ENCODE results near the gene VPS13D. TPM values are rescaled to one million over a fixed set of nuclear protein-coding genes. Genes with fewer than 3 reads are reported as not detected.

Gene VPS13D
- total RNA-seq, 4 donors from 2014 or later, result 88.3 to 123 (median 113) TPM

- H3K27ac ChIP-seq, result peak overlapping the region; percentile 53 to 74 (median 62)
- H3K27me3 ChIP-seq, result no peaks in the 10 kb centered on the region
- peaks cover 0 to 24% (median 0%) of the 10 kb centered on the region in 4 donors for H3K4me1 ChIP-seq
- no peaks in the 10 kb centered on the region for H3K36me3 ChIP-seq
- H3K9me3 ChIP-seq, result no peaks in the 10 kb centered on the region
- peak in 2 of 3 donors; percentile 84 to 86 for DNase-seq
- no peak overlapping the region for H3K4me3 ChIP-seq
- no peak for TF ChIP-seq POLR2A (IDR thresholded peaks at IDR 0.05)
- no peak for TF ChIP-seq CTCF (IDR thresholded peaks at IDR 0.05)
These were observed 319.9 kb downstream of the VPS13D start for GRCh38 chr1:12549460-12550349.

GRCh38 chr1:12551584-12551983 lies 321.8 kb downstream of the VPS13D start:
- DNase-seq, result no peak
- Histone ChIP-seq H3K4me1 (peaks cover 0 to 30% (median 0%) of the 10 kb centered on the region in 4 donors), H3K27me3 (no peaks in the 10 kb centered on the region), H3K9me3 (no peaks in the 10 kb centered on the region), H3K27ac (no peak overlapping the region), H3K4me3 (no peak overlapping the region), H3K36me3 (no peaks in the 10 kb centered on the region)
- TF ChIP-seq CTCF (IDR thresholded peaks at IDR 0.05), result no peak
- TF ChIP-seq POLR2A (IDR thresholded peaks at IDR 0.05), result no peak

GRCh38 chr1:12552111-12552888 lies 322.5 kb downstream of the VPS13D start:
- DNase-seq, result no peak
- Histone ChIP-seq H3K27me3 (no peaks in the 10 kb centered on the region), H3K4me3 (no peak overlapping the region), H3K9me3 (no peaks in the 10 kb centered on the region), H3K36me3 (no peaks in the 10 kb centered on the region), H3K4me1 (peaks cover 0 to 34% (median 0%) of the 10 kb centered on the region in 4 donors), H3K27ac (peak overlapping the region in 3 of 4 donors; percentile 2 to 48 (median 19))
- no peak for TF ChIP-seq CTCF (IDR thresholded peaks at IDR 0.05)
- TF ChIP-seq POLR2A (IDR thresholded peaks at IDR 0.05), result no peak

- Histone ChIP-seq H3K4me1 (peaks cover 0 to 32% (median 0%) of the 10 kb centered on the region in 4 donors), H3K4me3 (no peak overlapping the region), H3K9me3 (no peaks in the 10 kb centered on the region), H3K27ac (peak overlapping the region in 2 of 4 donors; percentile 2 to 48), H3K36me3 (no peaks in the 10 kb centered on the region), H3K27me3 (no peaks in the 10 kb centered on the region)
- no peak for DNase-seq
- no peak for TF ChIP-seq CTCF (IDR thresholded peaks at IDR 0.05)
- no peak for TF ChIP-seq POLR2A (IDR thresholded peaks at IDR 0.05)
These were observed 323.4 kb downstream of the VPS13D start for GRCh38 chr1:12552951-12553921.

- no peak for TF ChIP-seq CTCF (IDR thresholded peaks at IDR 0.05)
- no peak for TF ChIP-seq POLR2A (IDR thresholded peaks at IDR 0.05)
- Histone ChIP-seq H3K27ac (peak overlapping the region in 1 of 4 donors; percentile 39), H3K36me3 (no peaks in the 10 kb centered on the region), H3K4me3 (no peak overlapping the region), H3K27me3 (no peaks in the 10 kb centered on the region), H3K9me3 (no peaks in the 10 kb centered on the region), H3K4me1 (peaks cover 0 to 24% (median 0%) of the 10 kb centered on the region in 4 donors)
- no peak for DNase-seq
These were observed 324.1 kb downstream of the VPS13D start for GRCh38 chr1:12553963-12554362.

All from Peyer's patch (tissue), 4 donors.